Peyer's patch (tissue), 4 donors: ENCODE results near the gene GRID2.

Source experiments
- POLR2A ChIP-seq, 2 donors: fragments of 450-650 bp; IDR thresholded peaks; one replicate each; pipeline ENCODE4 v1.5.1; 2017; ENCODE audit warnings: antibody characterized with exemption in 2 of 2, mild to moderate bottlenecking in 2 of 2, moderate library complexity in 2 of 2
- TF ChIP-seq, protein P1 (sequence below), 6 experiments: fragments of 450-650 bp in 4 of 6; fragments of 200-600 bp in 2 of 6; sonication (generic) in 1 of 6; IDR thresholded peaks; one replicate each; pipeline ENCODE4 v1.5.1; 2017 to 2019; ENCODE audit warnings: antibody characterized with exemption in 6 of 6, mild to moderate bottlenecking in 3 of 6, moderate library complexity in 1 of 6

DNA sequence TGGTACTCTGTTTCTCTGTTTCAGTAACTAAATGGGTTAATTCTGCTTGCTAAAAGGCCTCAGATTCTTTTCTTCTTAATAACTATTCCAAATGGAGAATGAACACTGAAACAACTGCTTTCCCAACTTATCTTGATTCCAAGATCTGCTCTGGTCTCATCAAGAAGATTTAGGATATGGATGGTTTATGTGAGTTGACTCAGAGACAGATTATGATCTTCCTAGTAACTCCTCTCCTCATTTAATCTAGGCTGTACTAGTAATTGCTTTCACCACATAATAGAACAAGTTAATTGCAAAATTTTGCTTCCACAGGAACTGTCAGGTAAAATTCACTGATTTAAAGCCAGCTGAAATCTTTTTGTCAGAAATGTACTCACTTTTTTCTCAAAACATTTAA, 537.1 kb downstream of the GRID2 start:
- no peak for TF ChIP-seq POLR2A (IDR thresholded peaks at IDR 0.05)
- TF ChIP-seq, protein P1, sequence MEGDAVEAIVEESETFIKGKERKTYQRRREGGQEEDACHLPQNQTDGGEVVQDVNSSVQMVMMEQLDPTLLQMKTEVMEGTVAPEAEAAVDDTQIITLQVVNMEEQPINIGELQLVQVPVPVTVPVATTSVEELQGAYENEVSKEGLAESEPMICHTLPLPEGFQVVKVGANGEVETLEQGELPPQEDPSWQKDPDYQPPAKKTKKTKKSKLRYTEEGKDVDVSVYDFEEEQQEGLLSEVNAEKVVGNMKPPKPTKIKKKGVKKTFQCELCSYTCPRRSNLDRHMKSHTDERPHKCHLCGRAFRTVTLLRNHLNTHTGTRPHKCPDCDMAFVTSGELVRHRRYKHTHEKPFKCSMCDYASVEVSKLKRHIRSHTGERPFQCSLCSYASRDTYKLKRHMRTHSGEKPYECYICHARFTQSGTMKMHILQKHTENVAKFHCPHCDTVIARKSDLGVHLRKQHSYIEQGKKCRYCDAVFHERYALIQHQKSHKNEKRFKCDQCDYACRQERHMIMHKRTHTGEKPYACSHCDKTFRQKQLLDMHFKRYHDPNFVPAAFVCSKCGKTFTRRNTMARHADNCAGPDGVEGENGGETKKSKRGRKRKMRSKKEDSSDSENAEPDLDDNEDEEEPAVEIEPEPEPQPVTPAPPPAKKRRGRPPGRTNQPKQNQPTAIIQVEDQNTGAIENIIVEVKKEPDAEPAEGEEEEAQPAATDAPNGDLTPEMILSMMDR (IDR thresholded peaks at IDR 0.05) = no peak
